Hematopoietic multipotent progenitor cell treated with erythropoietin and hydrocortisone succinate and interleukin-3 and kit ligand, for 8 days (in vitro differentiated cells): ENCODE results near the gene TECPR1.

Experiments
- DNase-seq: peaks from one replicate; pipeline ENCODE4 v3.0.0-alpha.2; 2015

Gene TECPR1

DNA sequence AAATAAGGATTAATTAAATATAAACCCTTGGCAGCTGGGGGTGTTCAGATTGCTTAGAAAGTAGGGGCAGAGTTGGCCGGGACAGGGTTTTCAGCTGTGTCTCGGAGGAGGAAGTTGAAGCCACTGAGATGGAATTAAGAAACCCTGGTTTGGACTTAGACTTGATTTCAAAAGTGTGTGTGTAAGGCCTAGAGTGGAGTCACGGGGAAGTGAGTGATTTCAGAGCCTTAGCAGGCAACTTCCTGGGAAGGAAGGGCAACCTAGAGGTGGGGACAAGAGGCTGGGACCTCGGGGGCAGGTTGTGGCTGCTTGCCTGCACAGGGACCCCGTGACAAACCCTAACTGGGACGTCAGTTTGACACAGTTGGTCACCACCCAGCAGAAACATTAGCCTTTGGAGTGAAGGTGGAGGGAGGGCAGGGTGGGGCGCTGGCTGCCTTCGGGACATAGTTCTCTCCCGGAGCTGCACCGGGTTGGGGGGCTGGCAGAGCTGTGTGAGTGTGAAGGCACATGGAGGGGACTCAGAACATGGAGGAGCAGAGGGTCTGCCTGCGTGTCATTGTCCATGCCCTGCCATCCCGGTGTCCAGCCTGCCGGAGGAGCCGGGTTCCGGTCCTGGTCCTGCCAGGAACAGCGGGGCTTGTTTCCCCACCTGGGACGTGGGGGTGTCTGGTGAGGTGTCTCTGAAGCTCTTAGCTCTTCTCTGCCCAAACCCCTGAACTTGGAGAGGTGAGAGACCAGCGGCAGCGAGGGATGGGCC, 31.3 kb upstream of the TECPR1 start:
- peak; percentile 4 for DNase-seq

DNA sequence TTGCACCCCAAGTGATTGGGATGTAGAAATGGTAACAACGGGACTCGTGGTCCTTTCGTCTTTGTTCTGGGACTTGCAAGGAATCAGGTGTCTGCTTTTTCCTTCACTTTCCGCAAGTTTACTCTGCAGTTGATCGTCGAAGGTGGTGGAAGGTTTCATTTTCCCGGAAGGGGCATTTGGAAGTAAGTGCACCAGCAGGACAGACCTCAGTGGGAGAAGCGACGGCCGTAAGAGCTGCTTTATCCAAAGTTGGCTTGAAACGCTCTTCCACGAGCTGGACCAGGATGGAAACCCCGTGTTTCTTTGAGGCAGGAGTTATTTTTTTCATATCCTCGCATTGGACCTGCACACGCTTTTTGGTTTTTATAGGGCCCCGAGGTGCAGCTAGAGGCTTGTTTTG, 30.7 kb upstream of the TECPR1 start:
- peak; percentile 5 for DNase-seq

DNA sequence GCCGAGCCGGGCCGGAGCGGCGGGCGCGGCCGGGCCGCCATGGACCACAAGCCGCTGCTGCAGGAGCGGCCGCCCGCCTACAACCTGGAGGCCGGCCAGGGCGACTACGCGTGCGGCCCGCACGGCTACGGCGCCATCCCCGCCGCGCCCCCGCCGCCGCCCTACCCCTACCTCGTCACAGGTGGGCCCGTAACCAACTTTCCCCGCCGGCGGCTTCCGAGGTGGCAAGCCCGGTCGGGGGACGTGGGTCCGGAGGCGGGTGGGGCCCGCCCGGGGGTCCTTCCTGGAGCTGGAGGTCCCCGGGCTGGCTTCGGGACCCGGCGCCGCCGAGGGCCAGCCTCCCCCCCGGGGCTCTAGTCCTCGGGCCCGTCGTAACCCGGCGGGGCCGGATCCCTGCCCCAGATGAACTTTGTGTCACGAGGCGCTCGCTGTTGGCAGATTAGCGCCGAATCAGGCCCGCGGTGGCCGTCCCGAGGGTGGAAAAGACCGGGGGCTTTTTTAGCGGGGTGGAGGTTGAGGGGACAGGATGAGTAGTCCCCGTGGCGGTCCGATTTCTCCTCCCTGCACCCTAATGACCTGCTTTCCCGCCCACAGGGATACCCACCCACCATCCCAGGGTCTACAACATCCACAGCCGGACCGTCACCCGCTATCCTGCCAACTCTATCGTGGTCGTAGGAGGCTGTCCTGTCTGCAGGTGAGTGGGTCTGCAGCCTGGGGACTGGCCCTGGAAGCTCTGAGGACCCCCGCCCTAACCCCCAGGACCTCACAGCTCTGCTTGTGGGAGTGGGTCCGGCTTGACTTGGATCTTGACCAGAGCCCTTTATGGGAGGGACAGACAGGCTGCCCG, 29.9 kb upstream of the TECPR1 start:
- DNase-seq, result peak; percentile 28

DNA sequence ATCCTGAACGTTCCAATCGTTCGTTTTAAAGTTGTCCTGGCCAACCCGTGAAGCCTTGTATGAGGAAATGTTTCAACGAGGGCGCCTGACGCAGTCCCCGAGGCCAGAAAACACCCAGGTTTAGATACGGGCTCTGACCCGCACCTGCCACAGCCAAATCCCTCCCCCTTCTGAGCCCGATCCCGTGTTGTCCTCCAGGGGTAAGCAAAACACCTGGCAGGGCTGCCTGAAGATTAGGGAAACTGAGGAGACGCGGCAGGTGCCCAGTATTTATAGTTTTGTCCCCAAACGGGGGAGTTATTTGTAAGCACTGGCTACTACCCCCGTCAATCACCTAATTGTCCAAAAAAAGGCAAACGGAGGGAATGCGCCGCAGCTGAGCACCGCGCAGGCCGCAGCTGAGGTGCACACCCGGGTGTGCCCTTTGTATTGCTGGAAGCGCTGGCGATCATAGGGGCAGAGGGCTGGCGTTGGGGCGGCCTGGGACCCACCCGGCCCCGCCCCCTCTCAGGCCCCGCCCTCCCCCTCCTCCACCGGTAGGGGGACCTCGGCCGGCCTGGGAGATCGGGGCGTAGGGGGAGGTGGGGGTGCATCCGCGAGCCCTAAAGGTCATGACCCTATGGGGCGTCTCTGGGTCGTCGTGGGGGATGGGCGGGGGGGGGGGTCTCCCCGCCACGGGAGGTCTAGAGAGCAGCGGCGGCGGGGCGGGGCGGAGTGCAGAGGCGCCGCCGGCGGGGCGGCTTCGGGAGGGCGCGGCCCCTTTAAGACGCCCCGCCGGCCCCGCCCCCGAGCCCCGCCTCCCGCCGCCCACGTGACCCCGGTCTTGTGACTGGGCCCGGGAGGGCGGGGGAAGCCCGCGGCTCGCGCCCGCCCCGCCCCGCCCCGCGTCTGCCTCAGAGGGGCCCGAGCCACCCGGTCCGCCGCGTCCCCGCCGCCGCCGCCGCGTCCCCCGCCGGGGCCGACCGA, 29.0 kb upstream of the TECPR1 start, which contains the start of gene BRI3:
Gene BRI3, plus strand, starts transcription at position 896 of the 966 bp plus-strand sequence. CDS start 110 bp downstream, outside the sequence.
- DNase-seq, result peak; percentile 87

DNA sequence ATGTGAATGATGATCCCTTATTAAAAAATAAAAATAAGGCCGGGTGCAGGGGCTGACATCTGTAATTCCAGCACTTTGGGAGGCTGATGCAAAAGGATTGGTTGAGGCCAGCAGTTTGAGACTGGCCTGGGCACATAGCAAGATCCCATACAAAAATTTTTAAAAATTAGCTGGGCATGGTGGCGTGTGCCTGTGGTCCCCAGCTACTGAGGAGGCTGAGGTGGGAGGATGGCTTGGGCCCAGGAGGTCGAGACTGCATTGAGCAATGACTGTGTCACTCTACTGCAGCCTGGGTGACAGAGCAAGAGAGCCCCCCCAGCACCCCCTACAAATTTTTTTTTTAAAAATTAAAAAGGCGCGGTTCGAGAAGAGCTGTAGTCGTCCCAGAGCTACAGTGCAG, 28.3 kb upstream of the TECPR1 start:
- no peak for DNase-seq

DNA sequence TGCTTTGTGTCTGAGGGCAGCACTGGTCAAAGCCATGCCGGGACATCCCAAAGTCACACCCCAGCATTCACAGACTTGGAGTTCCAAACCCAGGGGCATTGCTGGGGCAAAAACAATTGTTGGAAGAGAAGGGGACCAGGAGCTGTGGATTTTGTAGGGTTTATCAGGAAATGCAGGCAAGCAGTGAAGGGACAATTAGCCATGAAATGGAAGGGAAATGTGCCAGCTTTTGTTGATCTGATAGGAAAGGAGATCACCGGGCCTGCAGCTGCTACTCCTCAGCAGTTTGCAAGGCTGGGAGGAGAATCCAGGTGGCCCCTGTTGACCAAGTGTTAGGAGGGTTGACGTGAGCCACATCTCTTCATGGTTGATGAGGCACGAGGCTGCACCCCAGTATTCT, 26.9 kb upstream of the TECPR1 start:
- peak; percentile 11 for DNase-seq

DNA sequence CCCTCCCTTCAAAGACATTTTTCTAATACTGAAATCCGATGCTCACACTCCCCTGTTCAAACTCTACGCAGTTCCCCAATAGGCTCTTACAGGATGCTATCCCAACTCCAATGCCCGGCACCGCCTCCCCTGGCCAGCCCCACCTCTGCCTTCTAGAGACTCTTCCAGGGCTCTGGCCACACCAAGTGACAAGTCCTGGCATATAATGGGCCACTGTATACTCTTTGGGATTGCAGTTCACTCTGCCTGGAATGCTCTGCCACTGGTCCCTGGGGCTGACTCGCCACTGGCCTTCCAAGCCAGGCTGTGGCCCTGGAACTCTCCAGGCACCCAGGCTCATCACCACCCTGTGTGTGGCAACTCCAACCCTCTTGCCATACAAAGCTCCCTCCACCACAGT, 26.4 kb upstream of the TECPR1 start:
- no peak for DNase-seq

DNA sequence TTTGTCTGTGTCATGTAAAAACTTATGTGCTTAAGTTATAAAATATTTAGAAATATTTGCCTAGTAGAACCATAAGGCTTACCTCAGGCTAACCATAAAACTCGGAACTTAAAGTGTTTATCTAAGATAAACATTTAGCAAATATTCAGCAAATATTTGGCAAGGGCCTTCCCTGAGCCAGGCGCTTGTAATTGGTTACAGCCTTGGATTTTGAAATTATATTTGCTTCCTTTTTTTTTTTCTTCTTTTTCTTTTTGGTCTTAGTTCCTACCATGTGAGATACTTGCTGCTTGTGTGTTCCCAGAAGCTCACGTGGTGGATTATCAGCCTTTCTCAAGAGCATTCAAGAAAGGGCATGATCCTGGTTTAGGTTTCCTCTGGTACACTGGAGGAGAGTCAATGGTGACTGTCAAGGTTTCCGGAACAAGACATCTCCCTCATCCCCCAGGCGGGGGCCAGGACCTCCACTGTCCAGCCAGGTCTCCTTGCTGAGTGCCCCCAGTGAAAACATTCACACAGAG, 24.3 kb upstream of the TECPR1 start:
- no peak for DNase-seq

DNA sequence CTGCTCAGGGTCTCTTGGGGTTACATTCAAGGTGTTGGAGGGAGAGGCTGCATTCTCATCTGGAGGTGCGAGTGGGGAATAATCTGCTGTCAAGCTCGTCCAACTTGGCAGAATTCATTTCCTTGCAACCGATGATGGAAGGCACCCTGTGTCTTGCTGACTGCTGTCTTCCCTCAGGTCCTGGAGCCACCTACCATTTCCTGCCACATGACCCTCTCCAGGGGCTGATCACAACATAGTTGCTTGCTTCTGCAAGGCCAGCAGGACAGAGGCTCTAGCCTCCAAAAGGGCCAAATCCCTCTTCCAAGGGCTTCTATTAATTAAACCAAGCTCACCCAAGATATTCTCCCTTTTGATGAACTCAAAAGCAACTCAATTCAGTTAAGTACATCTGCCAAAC, 15.3 kb upstream of the TECPR1 start:
- DNase-seq, result no peak

DNA sequence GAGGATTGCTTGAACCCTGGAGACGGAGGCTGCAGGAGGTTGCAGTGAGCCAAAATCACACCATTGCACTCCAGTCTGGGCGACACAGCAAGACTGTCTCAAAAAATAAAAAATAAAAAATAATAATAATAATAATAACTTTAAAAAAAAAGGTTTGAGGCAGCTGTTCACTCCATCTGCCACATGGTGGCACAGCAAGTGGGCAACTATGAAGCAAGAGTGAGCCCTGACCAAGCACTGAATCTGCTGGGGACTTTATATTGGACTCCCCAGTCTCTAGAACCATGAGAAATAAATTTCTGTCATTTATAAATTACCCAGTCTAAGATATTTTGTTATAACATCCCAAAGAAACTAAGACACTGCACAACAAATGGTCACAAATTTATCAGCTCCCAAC, 14.8 kb upstream of the TECPR1 start:
- DNase-seq, result peak; percentile 29

DNA sequence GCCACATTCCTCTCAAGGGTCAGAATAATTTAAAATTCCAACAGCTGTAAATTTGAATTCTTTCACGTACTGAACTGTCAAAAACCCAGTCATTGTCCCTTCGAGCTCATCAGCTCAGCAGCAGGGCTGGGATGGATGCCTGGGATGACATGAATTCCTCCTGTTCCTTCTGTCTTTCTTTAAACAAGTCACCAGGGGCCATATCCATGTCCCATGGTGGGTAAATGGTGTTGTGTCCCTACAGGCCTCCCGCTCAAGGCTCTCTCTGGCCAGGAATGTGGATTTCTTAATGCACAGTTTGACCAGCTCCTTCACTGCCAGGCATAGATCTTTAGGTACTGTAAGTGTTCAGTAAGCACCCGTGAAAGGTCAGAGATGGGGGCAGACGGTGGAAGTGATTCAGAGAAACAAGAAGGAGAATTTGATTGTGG, 13.8 kb upstream of the TECPR1 start:
- no peak for DNase-seq

DNA sequence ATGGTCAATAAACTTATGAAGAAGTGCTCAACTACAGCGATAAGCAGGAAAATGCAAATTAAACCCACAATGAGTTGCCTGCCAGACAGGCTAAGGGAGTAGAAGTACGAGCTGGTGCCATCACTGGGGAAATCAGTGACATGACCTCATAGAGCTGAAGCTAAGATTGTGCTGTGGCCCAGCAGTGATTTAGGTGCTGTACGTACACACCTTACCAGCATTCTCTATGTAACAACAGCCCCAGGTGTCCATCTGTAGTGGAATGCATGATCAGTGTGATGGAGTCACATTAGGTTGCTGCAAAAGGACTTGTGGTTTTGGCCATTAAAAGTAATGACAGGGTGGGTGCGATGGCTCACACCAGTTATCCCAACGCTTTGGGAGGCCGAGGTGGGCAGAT, 5.7 kb upstream of the TECPR1 start:
- DNase-seq, result no peak

DNA sequence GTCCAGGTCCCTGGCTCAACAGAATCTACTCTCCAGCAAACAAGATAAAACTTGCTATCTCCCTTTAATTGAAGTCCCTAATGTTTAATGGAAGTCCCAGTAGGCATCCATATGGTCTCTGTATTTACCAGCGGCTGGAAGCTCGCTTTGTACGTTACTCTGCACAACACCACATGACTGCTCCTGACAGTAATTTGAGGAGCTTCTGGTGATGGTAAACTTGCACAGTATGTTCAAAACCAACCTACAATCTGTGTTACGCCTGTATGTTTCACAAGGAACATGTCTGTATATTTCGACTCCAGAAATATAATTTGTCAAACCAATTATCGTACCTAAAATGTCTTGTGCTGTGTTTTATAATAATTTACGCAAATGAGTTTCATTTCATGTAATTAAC, 4.4 kb upstream of the TECPR1 start:
- no peak for DNase-seq

DNA sequence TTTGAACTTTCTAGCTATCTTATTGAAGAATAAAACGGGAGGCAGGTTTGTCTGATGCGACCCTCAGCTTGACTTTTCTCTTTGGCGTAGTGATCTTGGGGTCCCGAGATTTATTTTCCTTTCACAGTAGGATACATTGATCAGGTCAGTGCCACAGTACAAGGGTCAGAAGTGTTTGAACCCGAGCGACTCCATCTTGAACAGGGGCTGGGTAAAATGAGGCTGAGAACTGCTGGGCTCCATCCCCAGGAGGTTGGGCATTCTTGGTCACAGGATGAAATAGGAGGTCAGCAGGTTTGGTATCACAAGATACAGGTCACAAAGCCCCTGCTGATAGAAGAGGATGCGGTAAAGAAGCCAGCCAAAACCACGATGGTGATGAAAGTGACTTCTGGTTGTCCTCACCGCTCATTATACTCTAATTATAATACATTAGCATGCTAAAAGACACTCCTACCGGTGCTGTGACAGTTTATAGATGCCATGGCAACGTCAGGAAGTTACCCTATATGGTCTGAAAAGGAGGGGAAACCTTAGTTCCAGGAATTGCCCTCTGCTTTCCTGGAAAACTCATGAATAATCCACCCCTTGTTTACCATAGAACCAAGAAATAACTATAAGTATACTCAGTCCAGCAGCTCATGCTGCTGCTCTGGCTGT, 3.0 kb upstream of the TECPR1 start:
- peak; percentile 74 for DNase-seq

DNA sequence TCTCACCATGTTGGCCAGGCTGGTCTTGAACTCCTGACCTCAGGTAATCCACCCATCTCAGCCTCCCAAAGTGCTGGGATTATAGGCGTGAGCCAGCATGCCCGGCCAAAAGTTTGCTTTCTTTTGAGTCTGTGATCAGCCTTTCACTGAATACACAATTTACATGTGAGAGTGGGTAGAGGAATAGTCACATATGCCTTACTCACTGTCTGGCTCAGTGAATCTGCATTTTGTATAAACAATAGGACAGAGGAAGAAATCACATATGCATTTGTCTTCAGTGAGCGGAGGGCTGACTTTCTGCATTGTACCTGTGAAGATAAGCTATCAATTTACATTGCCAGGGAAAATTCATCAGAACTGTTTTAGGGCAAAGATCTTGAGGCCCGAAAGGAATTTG, 2.5 kb upstream of the TECPR1 start:
- no peak for DNase-seq

DNA sequence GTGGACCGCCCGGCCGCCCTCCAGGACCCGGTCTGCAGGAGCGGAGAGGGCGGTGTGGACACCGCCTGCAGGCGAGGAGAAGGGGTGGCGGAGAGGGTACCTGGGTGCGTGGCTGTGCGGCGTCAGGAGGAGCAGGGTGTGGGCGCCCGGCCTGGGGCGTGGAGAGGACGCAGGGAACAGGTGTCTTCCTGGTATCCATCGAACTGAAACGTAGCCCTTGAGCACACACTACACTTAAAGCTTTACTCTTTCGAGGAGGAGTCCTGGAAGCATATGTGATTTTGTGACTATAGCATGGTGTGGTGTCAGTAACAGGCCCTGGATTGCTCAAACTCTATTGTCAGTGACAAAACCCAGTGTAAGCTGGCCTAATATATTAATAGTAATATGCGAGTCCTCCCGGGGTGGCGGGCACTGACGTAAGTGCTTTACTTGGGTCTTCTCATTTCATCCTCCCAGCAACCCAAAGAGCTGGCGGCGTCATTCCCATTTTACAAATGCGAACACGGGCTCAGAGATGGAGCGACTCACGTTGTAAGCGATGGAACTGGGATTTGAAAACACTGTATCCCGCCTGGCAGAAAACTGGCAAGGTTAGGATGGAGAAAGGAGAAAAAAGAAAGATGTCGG, 508 bp upstream of the TECPR1 start:
- DNase-seq, result no peak

DNA sequence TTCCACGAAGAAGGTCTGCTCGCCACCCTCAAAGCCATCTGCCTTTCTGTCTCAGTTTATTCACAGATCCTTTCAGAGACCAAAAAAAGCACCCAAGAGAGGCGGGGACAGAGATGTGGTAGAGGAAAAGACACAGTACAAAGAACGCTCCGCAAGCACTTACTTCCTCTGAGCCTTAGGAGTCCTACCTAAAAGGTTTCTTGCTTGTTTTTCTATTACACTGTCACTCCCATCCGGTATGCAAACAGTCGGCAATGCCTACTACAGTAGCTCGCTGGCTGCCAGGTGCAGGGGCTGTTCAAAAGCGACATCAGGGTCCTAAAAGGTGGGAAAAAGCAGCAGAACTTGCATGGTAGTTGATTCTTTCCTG, 816 bp downstream of the TECPR1 start:
- no peak for DNase-seq

DNA sequence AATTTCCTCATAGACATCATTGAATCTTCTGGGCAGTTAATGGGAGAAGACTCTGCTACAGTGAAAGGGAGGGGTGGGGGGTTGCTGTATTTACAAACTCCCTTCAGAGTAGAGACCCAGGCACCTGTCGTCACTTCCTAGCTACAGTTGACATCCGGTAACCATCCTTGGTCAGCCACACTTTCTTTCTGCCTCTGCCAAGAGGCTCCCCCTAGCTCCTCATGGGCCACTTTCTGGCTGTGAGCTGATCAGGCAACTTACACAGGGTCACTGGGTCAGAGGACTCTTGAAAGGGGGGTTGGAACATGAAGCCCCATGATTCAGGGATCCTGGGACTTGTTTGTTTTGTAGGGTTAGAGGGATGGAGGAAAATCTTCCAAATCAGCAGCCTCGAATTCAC, 1.2 kb downstream of the TECPR1 start:
- DNase-seq, result no peak

DNA sequence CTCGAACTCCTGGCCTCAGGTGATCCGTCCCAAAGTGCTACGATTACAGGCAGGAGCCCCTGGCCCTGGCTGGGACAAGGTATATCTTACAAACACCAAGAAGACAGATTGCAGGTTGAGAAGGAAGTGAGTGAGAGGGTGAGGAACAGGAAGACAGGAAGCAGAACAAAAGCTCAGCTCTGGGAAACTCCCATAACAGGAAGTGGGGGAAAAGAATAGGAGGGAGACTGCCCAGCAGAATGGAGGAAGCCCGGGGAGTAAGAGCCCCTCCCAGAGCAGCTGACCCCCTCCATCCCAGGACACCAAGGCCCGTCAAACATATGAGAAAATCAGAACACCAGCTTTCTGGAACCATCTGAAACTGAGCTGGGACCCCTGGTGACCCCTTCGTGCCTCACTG, 2.9 kb downstream of the TECPR1 start:
- no peak for DNase-seq

DNA sequence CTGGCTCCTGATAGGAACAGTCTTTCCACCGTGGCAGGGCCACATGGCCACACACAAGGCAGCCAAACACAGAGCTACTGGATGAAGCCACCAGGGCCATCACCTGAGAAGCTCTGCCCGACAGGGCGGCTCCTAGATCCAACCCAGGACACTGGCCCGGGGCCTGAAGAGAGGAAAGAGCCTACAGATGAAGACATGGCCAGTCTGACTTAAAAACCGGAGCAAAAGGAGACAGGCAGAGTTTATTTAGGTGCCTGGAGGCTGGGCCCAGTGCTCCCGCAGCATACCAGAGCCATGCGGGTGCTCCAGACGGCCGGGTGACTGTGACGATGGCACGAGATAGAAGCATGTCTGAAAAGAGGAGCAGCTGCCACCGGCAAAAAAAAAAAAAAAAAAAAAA, 3.9 kb downstream of the TECPR1 start:
- DNase-seq, result no peak

DNA sequence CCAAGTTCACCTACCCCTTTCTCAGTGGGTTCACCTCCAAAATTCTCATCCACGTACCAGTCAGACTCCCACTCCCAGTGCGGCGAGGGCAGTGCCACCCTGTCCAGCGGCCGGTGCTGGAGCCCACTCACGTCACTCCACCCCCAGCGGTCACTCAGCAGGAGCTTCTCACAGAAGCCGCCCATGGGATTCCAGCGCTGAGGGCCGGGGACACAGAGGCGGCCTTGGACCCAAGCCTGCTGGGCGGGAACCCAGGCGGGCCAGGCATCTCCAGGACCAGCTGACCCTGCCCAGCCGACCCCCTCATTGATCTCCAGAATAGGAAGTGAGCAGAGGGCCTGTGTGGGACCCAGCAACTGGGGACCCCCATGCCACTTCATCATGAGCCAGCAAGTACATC, 7.2 kb downstream of the TECPR1 start:
- no peak for DNase-seq

DNA sequence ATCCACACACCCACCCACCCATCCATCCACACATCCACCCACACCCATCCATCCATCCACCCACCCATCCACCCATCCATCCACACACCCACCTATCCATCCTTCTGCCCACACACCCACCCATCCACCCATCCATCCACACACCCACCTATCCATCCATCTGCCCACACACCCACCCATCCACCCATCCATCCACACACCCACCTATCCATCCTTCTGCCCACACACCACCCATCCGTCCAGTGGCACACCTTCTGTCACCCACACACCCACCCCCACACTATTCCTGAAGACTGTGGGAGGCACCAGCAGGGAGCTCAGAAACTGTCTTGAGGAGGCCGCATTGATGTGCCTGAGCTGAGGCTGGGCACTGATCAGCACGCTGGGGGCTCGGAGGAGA, 9.1 kb downstream of the TECPR1 start:
- no peak for DNase-seq
